Fibroblast of skin of right biceps (primary cell): Measurements from ENCODE around the gene FRY.

Experiments
- DNase-seq: peaks from one replicate; pipeline ENCODE4 v3.0.0-alpha.2; 2013

FRY gene

GRCh38 chr13:32266130-32266529 lies 234.6 kb downstream of the FRY start:
- DNase-seq: no peak

- no peak for DNase-seq
Measured at GRCh38 chr13:32267836-32268439, 236.4 kb downstream of the FRY start.

- no peak for DNase-seq
Measured at GRCh38 chr13:32272021-32272683, 240.6 kb downstream of the FRY start.

- no peak for DNase-seq
Measured at GRCh38 chr13:32277839-32278238, 246.3 kb downstream of the FRY start.

GRCh38 chr13:32278426-32278825 lies 246.9 kb downstream of the FRY start:
- DNase-seq: peak; percentile 28

- no peak for DNase-seq
Measured at GRCh38 chr13:32281096-32281495, 249.5 kb downstream of the FRY start.

GRCh38 chr13:32282096-32282711 lies 250.6 kb downstream of the FRY start:
- DNase-seq: no peak

GRCh38 chr13:32284927-32285632 lies 253.5 kb downstream of the FRY start:
- DNase-seq: peak; percentile 58

- DNase-seq: no peak
Measured at GRCh38 chr13:32285633-32285965, 254.0 kb downstream of the FRY start.

- no peak for DNase-seq
Measured at GRCh38 chr13:32297206-32297605, 265.6 kb downstream of the FRY start.

GRCh38 chr13:32298695-32299094 lies 267.1 kb downstream of the FRY start:
- DNase-seq: no peak

- no peak for DNase-seq
Measured at GRCh38 chr13:32299893-32300292, 268.3 kb downstream of the FRY start.

- DNase-seq: no peak
Measured at GRCh38 chr13:32300406-32300805, 268.8 kb downstream of the FRY start.

GRCh38 chr13:32300920-32301319 lies 269.3 kb downstream of the FRY start:
- no peak for DNase-seq

GRCh38 chr13:32302461-32302860 lies 270.9 kb downstream of the FRY start:
- no peak for DNase-seq

- DNase-seq: no peak
Measured at GRCh38 chr13:32305646-32306045, 274.1 kb downstream of the FRY start.

- no peak for DNase-seq
Measured at GRCh38 chr13:32309312-32310133, 277.9 kb downstream of the FRY start.

- DNase-seq: peak; percentile 44
Measured at GRCh38 chr13:32310134-32310706, 278.6 kb downstream of the FRY start.

GRCh38 chr13:32311188-32311897 lies 279.8 kb downstream of the FRY start:
- DNase-seq: no peak

GRCh38 chr13:32314271-32315237 lies 283.0 kb downstream of the FRY start:
- DNase-seq: peak; percentile 61
